GM12878 (cell line): ENCODE data around the gene USH1G. TPM values are rescaled to one million over a fixed set of nuclear protein-coding genes. Genes with fewer than 3 reads are reported as not detected.

Experiments
- ATAC-seq: fragments of 200-7000 bp; cut with Tn5 transposase; 3 replicates; pipeline ENCODE4 v1.9.1; 2020; ENCODE audit warnings: mild to moderate bottlenecking, moderate library complexity
- BruUV-seq: library from RNA; stranded (reverse); fragments of 400-500 nt; replicated peaks from 2 replicates; lab custom pipeline; 2021; lab: Mats Ljungman, UMichigan
- CTCF ChIA-PET: fragments of 300-600 bp; sonication (Branson Sonifier 250); formaldehyde crosslinking; extraction: SDS; loops from one replicate; lab custom pipeline; 2021; ENCODE audit warnings: inconsistent platforms; lab: Yijun Ruan, JAX
- POLR2A ChIA-PET: fragments of 350-600 bp; formaldehyde crosslinking; extraction: SDS; loops from one replicate; lab custom pipeline; 2021; ENCODE audit warnings: inconsistent platforms; lab: Charles Lee
- RAD21 ChIA-PET: fragments of 300-600 bp; sonication (Branson Sonifier 250); formaldehyde crosslinking; loops from one replicate; lab custom pipeline; 2023; ENCODE audit warnings: antibody characterized with exemption; ENCODE audit not compliant: unreplicated experiment; lab: Charles Lee
- SMC1A ChIA-PET: fragments of 300-600 bp; sonication (Branson Sonifier 250); formaldehyde crosslinking; loops from one replicate; lab custom pipeline; 2023; ENCODE audit not compliant: unreplicated experiment, uncharacterized antibody; lab: Charles Lee
- DNase-seq: peaks from one replicate; pipeline ENCODE4 v3.0.0-alpha.2; 2011; ENCODE audit warnings: low read depth, low spot score
- FAIRE-seq: peaks from 3 replicates; lab custom pipeline; 2011; peaks lifted over from hg19 to GRCh38; lab: Jason Lieb, UNC
- H2AFZ ChIP-seq: 2 replicates; pipeline ENCODE4 v1.6.0; 2011; ENCODE audit warnings: low read depth, low read length, control low read depth; ENCODE audit not compliant: control insufficient read depth
- H3K27ac ChIP-seq: 2 replicates; pipeline ENCODE4 v1.5.1; 2011; ENCODE audit warnings: control low read depth; ENCODE audit not compliant: control insufficient read depth, insufficient read depth
- H3K27me3 ChIP-seq, 2 experiments: replicated peaks in 1 of 2; 2 replicates each; pipeline versions ENCODE4 v1.6.0 to v1.6.1; 2011; ENCODE audit warnings: low read length in 1 of 2; ENCODE audit not compliant: control insufficient read depth in 2 of 2, insufficient read depth in 2 of 2
- H3K36me3 ChIP-seq, 2 experiments: 2 replicates each; pipeline ENCODE4 v1.5.1; 2011; ENCODE audit warnings: low read length in 1 of 2; ENCODE audit not compliant: control insufficient read depth in 2 of 2, insufficient read depth in 2 of 2
- H3K4me1 ChIP-seq: 2 replicates; pipeline ENCODE4 v1.6.1; 2011; ENCODE audit warnings: mild to moderate bottlenecking, low read length, moderate library complexity, mixed read lengths; ENCODE audit not compliant: control insufficient read depth, insufficient read depth
- H3K4me2 ChIP-seq: 2 replicates; pipeline ENCODE4 v1.6.0; 2011; ENCODE audit warnings: control low read depth; ENCODE audit not compliant: control insufficient read depth, insufficient read depth
- H3K4me3 ChIP-seq: fragments of 200-600 bp; sonication (generic); 2 replicates; pipeline ENCODE4 v1.5.1; 2016
- H3K79me2 ChIP-seq: 2 replicates; pipeline ENCODE4 v1.6.0; 2011; ENCODE audit warnings: low read length; ENCODE audit not compliant: control insufficient read depth, insufficient read depth
- H3K9ac ChIP-seq: 2 replicates; pipeline ENCODE4 v1.8.0; 2011; ENCODE audit warnings: low read length, control low read depth, mixed read lengths; ENCODE audit not compliant: control insufficient read depth, insufficient read depth
- H3K9me3 ChIP-seq: replicated peaks from 3 replicates; pipeline ENCODE4 v1.5.1; 2011; ENCODE audit warnings: mild to moderate bottlenecking, low read length; ENCODE audit not compliant: control insufficient read depth, insufficient read depth
- H4K20me1 ChIP-seq: 2 replicates; pipeline ENCODE4 v1.6.0; 2011; ENCODE audit not compliant: control insufficient read depth, insufficient read depth
- JUND ChIP-seq: IDR thresholded peaks from 2 replicates; pipeline ENCODE4 v1.6.1; 2012; ENCODE audit warnings: low read depth, mild to moderate bottlenecking, low read length, improper control_type of control experiment, moderate library complexity
- SIX5 ChIP-seq: IDR thresholded peaks from 2 replicates; pipeline ENCODE4 v1.6.1; 2011; ENCODE audit warnings: mild to moderate bottlenecking, low read depth, low read length, moderate library complexity; ENCODE audit not compliant: severe bottlenecking
- WGBS: methylation state at CpG from one replicate; pipeline ENCODE4 v1.1.6; 2016; ENCODE audit warnings: low lambda C conversion rate; ENCODE audit not compliant: insufficient replicate concordance, insufficient coverage; ENCODE audit errors: missing lambda C conversion rate; 5-methylcytosine and 5-hydroxymethylcytosine counted together
- in situ Hi-C: fragments of 300-500 bp; cut with MboI; formaldehyde crosslinking; loops from 9 replicates; pipeline ENCODE4 v1.14.3; 2018; ENCODE audit warnings: mixed read lengths
- intact Hi-C: fragments of 100-400 bp; cut with micrococcal nuclease; formaldehyde crosslinking; loops from one replicate; pipeline ENCODE4 v1.14.2; 2022; ENCODE audit not compliant: unreplicated experiment
- polyA plus RNA-seq, 11 experiments: library from polyadenylated mRNA; depleted of rRNA in 4 of 11; unstranded in 6 of 11; stranded (reverse) in 5 of 11; fragments of >200 nt; fragmentation: Nextera tagmentation in 4 of 11; fragmentation: Illumina TruSeq in 1 of 11; extraction: Ambion mirVana in 4 of 11; extraction: Trizol in 1 of 11; gene quantifications; 1 replicate in 1 of 11; 2 replicates in 10 of 11; pipeline versions ENCODE4 v1.2.1 to v1.2.3, GENCODE V29; 2011 to 2016; ENCODE audit warnings: inconsistent platforms in 2 of 11, missing spikeins in 2 of 11, low read depth in 1 of 11
- total RNA-seq, 4 experiments: library from RNA; depleted of rRNA in 3 of 4; stranded (reverse); fragments of >200 nt in 3 of 4; fragmentation: Illumina TruSeq in 1 of 4; extraction: Trizol in 1 of 4; gene quantifications; 2 replicates each; pipeline versions ENCODE4 v1.2.1 to v1.2.3, GENCODE V29; 2013 to 2021
- TF ChIP-seq, protein P1 (sequence below), 3 experiments: IDR thresholded peaks in 2 of 3; conservative IDR thresholded peaks in 1 of 3; 2 replicates each; pipeline ENCODE4 v1.5.1; 2011; ENCODE audit warnings: low read depth in 3 of 3, low read length in 3 of 3, mild to moderate bottlenecking in 3 of 3, control low read depth in 2 of 3, moderate library complexity in 2 of 3, inconsistent platforms in 1 of 3, mixed read lengths in 1 of 3; ENCODE audit not compliant: control insufficient read depth in 2 of 3, insufficient read depth in 1 of 3; ENCODE audit errors: extremely low read depth in 1 of 3

Gene USH1G
- total and polyA plus RNA-seq, 10 of the 15 experiments (the other 5 are each of a cell fraction or from before 2014, with no cell fraction given), result 0.05 to 0.62 (median 0.09) TPM; not detected in 7

DNA sequence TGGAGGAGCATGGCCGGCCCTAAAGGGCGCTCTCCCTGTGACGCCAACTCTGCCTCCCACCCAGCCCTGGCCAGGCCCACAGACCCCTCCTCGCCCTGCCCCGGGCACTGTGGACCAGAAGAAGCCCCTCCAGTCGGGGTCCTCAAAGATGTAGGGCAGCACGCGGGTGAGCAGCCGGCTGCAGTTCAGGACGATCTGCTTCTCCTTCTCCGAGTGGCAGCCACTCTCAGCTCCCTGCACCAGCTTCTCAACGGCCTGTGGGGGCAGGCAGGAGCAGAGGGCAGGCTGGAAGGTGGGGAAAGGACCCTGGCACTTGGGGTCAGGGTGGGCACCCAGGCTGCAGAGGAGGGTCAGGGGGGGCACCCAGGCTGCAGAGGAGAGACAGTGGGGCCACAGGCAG is 40.6 kb upstream of the USH1G start:
- POLR2A ChIA-PET, result no interaction called here
- Histone ChIP-seq H3K4me2 (no peak overlapping the region), H3K36me3 (no peaks in the 10 kb centered on the region), H3K27me3 (no peaks in the 10 kb centered on the region), H3K79me2 (no peaks in the 10 kb centered on the region), H4K20me1 (no peaks in the 10 kb centered on the region), H3K4me3 (no peak overlapping the region), H3K27ac (no peak overlapping the region), H3K4me1 (no peaks in the 10 kb centered on the region; the same call in 1 of the 2 replicates), H3K9ac (no peak overlapping the region), H3K9me3 (no peaks in the 10 kb centered on the region), H2AFZ (no peak overlapping the region)
- RAD21 ChIA-PET, result interaction anchor here (1.0 to 4.5 kb wide), 3 partner anchors 42 to 239 kb away, joined by 5 to 127 read pairs (median 39); partner anchors contain the start of gene NUP85
- TF ChIP-seq, protein P1, sequence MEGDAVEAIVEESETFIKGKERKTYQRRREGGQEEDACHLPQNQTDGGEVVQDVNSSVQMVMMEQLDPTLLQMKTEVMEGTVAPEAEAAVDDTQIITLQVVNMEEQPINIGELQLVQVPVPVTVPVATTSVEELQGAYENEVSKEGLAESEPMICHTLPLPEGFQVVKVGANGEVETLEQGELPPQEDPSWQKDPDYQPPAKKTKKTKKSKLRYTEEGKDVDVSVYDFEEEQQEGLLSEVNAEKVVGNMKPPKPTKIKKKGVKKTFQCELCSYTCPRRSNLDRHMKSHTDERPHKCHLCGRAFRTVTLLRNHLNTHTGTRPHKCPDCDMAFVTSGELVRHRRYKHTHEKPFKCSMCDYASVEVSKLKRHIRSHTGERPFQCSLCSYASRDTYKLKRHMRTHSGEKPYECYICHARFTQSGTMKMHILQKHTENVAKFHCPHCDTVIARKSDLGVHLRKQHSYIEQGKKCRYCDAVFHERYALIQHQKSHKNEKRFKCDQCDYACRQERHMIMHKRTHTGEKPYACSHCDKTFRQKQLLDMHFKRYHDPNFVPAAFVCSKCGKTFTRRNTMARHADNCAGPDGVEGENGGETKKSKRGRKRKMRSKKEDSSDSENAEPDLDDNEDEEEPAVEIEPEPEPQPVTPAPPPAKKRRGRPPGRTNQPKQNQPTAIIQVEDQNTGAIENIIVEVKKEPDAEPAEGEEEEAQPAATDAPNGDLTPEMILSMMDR (IDR thresholded peaks at IDR 0.05 in 2 of 3, conservative IDR thresholded peaks at IDR 0.05 in 1 of 3; ENCODE audit: control insufficient read depth in 2 of 3, extremely low read depth in 1 of 3, insufficient read depth in 1 of 3, low read depth in 3 of 3, low read length in 3 of 3), result peak in 2 of 3 experiments; percentile 13 to 25; a peak in 3 of 6 replicates
- TF ChIP-seq SIX5, result no peak
- TF ChIP-seq JUND, result no peak
- no TSS peak for BruUV-seq
- intact Hi-C loops (loop anchor here (5.0 to 10.0 kb wide), 4 partner anchors 71 to 451 kb away; no protein-coding TSS in a partner anchor), in situ Hi-C loops (loop anchor here (5.0 kb wide), 1 partner anchor 239 kb away; no protein-coding TSS in a partner anchor)
- no peak for FAIRE-seq
- no peak for ATAC-seq
- SMC1A ChIA-PET, result interaction anchor here (4.6 kb wide), 1 partner anchor 238 kb away, joined by 74 read pairs; no protein-coding TSS in a partner anchor
- CTCF ChIA-PET, result interaction anchor here (0.6 to 13.8 kb wide), 6 partner anchors 11 to 240 kb away, joined by 3 to 274 read pairs (median 96); partner anchors contain the start of genes HID1, NUP85, OTOP2 and USH1G
- no peak for DNase-seq
- 49% methylated on average over 12 of the region's 12 CpGs for WGBS
